GM19452 (cell line): ENCODE results near the gene TPST2.

Experiments
- ATAC-seq: cut with Tn5 transposase; IDR thresholded peaks from one replicate; pipeline ENCODE4 v1.9.1; 2021; ENCODE audit not compliant: unreplicated experiment

TPST2 gene

DNA sequence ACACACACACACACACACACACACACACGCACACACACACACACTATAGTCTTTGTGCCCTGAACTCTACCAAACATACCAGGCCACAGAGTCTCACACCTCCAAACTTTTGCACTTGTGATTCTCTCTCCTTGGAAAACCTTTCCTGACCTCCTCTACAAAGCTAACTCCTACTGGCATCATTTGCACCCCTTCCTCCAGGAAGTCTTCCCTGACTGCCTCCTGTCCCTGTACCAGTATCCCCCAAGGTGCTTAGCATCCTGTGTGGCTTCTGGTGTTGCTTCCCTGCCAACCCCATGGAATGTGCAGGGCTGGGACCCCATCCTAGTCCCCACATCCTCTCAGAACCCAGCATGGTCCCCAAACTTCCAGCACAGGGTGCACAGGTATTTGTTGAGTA is 8.9 kb downstream of the TPST2 start:
- no peak for ATAC-seq

GRCh38 chr22:26580240-26580962 is 9.5 kb downstream of the TPST2 start:
- ATAC-seq: no peak

GRCh38 chr22:26579331-26579886 is 10.5 kb downstream of the TPST2 start:
- ATAC-seq: peak; percentile 69

DNA sequence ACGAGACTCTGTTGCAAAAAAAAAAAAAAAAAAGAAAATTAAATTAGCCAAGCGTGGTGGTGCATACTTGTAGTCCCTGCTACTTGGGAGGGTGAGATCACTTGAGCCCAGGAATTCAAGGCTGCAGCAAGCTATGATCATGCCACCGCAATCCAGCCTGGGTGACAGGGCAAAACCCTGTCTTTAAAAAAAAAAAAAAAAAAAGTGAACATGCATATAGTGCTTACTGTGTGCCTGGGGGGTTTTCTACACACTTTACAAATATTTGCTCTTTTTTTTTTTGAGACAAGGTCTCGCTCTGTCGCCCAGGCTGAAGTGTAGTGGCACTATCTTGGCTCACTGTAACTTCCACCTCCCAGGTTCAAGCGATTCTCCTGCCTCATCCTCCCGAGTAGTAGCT is 12.9 kb downstream of the TPST2 start:
- no peak for ATAC-seq

DNA sequence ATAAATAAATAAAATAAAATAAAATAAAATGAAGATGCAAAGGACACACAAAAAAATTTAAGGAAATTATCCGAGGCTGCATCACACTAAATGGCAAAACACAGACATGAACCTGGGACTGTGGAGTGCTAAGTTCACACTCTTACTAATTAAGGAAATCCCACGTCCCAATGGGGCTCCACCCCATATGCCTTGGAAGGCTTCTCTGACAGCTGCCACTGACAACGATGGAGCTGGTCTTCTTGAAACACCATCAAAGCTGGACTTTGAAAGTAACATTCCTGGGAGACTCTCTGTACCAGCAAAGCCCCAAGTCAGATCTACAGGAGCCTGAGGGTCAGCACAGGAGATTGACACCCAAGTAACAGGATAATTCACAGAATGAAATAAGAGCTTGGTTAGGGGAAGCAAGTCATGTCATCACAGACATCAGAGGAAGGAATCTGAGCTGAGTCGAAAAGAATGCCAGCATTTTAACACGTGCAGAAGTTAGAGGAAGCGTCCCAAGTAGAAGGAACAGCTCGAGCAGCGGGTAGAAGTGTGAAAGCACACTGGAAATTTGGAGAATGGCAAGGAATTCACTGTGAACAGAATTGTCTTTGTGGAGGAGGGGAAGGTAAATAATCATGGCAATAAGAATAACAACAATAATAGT is 13.8 kb downstream of the TPST2 start:
- no peak for ATAC-seq

DNA sequence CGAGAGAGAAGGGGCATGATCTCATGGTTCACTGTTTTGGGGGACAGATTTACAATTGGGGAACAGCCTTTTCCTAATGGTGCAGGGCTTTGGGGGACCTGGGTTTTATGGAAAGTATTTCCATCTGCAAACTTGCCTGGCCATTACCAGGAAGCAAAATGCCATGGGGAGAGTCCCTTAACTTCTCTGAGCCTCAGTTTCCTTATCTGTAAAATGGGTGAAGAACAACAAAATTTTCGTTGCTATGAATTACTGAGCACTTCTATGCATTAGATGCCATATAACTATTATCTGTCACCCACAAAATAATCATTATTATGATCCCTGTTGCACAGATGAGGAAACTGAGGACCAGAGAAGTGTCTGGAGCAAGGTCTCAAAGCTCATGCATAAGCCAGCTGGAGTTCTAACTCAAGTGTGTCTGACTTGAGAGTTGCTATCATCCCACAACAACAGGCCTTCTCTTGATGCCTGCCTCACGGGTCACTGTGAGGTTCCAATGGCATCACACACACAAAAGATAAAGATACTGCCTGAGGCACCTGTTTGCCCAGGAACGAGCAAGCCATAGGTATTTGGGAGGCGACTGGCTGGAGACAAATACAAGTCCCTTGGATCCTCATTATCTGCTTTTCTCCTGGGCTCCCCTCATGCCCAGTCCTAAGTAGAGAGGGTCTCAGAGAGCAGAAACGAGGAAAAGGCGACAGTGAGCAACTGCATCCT is 15.8 kb downstream of the TPST2 start:
- ATAC-seq: no peak

DNA sequence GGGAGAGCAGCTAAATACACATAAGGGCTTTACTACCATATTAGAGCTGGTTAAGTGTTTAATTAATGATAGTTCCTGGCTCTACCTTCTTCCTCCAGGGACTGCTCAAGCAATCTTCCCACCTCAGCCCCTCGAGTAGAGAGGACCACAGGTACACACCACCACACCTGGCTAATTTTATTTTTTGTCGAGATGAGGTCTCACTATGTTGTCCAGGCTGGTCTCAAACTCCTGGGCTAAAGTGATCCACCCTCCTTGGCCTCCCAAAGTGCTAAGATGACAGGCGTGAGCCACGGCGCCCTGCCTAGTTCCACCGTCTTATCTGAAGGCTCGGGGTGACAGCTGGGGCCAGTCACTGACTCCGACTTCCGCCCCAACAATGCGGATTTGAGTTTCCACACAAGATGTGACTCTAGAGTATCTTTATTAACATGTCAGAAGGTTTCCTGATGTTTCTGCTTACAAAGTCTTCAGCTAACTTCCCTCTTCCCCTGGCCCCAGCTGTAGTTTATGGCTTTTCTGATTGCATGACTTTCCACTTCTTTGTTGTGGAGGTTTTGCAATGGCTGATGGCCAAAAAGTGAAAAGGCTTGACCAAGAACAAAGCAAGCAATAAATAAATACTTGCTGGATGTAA is 16.8 kb downstream of the TPST2 start:
- no peak for ATAC-seq

- no peak for ATAC-seq
These were observed 18.9 kb downstream of the TPST2 start for GRCh38 chr22:26570864-26571525.

GRCh38 chr22:26570115-26570514 is 19.8 kb downstream of the TPST2 start:
- ATAC-seq: no peak

GRCh38 chr22:26568207-26568706 is 21.7 kb downstream of the TPST2 start:
- no peak for ATAC-seq

DNA sequence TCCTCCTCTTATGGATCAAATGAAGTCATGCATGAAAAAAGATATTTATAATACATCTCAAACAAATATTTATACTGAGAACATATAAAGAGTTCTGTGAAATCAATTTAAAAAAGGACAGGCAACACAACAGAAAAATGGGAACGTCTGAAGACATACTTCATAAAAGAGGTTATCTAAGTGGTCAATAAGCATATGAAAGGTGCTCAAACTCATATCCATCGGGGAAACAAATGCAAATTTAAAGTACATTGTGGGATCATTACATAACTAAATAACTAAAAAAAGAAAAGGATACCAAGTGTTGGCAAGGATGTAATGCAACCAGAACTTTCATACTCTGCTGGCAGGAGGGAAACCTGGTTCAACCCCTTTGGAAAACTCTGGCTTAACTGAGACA is 22.3 kb downstream of the TPST2 start:
- ATAC-seq: no peak

DNA sequence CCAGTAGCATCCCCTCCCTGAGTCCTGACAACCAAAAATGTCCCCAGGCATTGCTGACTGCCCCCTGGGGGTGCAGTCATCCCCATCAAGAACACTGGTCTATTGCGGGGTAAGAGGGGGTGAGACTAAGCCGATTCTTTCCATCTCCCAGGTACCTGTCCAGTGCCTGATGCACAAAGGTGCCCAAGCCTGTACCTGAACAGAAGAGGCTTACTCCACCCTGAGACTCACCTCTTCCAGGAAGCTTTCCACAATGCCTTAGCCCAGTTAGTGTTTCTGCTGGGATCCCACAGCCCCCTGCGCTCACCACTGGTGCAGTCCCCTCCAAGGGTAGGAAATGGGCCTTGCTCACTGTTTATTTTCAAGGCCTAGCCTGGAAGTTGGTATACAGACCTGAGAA is 22.9 kb downstream of the TPST2 start:
- no peak for ATAC-seq

DNA sequence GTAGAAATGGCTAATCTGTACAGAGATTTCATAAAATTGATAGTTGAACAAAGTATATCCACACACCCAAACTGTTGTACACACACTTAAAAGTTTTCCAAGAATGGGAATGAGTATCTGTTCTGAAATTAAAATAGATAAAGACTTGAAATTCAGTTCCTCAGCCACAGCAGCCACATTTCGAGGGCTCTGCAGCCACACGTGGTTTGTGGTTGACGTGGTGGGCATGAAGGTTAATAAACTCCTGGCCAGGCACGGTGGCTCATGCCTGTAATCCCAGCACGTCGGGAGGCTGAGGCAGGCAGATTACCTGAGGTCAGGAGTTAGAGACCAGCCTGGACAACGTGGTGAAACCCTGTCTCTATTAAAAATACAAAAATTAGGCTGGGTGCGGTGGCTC is 24.0 kb downstream of the TPST2 start:
- ATAC-seq: no peak

GRCh38 chr22:26565181-26565580 is 24.8 kb downstream of the TPST2 start:
- ATAC-seq: no peak

- ATAC-seq: no peak
These were observed 25.3 kb downstream of the TPST2 start for GRCh38 chr22:26564672-26565071.

DNA sequence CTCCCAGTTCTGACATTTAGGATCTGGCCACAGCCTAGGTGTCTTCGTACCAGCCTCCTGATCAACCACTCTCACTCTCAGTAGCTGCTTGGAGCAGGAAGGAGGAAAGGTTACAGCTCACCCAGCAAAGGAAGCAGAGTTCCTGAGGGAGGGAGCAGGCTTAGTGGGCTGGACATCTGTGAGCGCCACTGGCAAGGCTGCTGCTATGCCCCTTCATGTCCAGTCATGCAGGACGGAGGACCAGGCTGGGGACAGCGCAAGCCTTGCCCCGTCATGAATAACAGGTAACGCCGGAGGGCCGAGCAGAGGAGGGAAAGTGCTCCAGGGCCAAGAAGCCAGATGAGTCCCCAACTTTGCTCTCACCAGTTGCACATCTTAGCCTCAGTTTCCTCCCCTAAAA is 25.8 kb downstream of the TPST2 start:
- ATAC-seq: no peak

- no peak for ATAC-seq
These were observed 26.9 kb downstream of the TPST2 start for GRCh38 chr22:26563022-26563421.

GRCh38 chr22:26561756-26562417 is 28.0 kb downstream of the TPST2 start:
- no peak for ATAC-seq

DNA sequence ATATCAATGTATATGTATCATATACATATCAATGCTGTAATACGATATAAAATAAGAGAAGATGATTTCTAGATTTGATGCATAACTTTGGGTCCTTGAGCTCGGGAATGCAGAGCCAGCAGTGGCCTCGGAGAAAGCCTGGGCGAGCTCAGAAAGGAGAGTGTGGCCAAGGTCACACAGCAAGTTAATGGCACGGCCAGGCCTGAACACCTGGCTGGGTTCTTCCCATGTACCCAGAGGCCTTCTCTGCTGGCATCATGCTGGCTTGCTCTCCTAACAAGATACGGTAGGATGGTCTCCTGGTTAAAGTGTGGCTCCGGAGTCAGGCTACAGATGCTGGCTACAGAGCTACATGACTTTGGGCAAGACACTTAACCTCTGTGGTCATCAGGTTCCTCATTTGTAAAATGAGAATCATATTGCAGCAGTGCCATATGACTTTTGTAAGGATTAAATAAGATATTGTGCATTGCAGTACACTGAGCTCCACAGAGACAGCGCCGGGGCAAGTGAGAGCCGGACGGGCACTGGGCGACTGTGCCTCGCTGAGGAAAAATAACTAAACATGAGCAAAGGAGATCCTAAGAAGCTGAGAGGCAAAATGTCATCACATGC is 29.9 kb downstream of the TPST2 start:
- no peak for ATAC-seq
